HG02973 (cell line): ENCODE measurements around the gene PAX9.

Experiments used
- ATAC-seq: cut with Tn5 transposase; IDR thresholded peaks from one replicate; pipeline ENCODE4 v1.9.1; 2021; ENCODE audit warnings: moderate library complexity; ENCODE audit not compliant: unreplicated experiment

Gene PAX9

DNA sequence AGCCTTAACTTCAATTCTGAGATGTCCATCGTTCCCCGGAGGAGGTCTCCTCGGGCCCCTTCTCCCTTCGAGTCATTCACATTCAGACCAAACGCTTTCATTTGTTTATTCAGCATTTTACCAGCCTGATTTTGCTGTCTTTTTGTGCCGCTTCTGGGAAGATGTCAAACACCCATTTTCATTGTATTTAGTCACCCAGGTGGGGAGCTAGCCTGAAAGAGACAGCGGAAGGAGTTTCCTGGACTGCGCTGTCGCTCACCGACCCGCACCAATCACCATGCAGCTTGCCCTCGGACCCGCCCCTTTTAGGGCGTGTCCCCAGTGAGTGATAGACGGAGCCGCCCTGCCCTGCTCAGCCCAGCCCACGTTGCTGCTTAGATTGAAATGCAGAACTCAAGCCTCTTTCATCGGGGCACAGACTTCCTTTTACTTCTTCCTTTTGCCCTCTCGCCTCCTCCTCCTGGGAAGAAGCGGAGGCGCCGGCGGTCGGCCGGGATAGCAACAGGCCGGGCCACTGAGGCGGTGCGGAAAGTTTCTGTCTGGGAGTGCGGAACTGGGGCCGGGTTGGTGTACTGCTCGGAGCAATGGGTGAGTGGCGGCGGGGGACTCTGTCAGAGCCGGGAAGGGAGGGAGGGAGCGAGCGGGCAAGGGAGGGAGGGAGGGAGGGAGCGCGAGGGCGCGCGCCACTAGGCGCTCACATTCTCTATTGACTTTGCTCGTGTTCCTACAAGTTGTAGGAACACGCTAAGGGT is at the start of gene PAX9:
PAX9 (plus strand) TSS at position 355 of the 752 bp plus-strand sequence; CDS start at position 585, 230 bp downstream.
- ATAC-seq: peak; percentile 88

DNA sequence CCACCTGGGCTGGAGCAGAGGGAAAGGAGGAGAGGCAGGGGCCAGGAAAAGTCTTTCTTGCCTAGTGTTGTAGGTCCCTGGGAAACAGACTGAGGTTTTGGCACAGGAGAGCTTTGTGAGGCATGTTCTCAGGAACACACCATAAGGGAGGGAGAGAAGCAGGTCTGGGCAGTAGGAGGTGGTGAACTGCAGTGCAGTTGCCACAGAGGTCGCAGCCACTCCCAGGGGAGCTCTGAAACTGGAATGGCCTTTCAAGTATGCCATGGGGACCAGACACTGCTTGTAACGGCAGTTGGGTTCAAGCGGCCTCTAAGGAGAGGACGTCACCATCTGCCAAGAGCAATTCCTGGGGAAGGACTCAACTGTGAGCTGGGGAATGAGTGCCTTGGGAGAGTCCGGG is 43.8 kb upstream of the PAX9 start:
- ATAC-seq: no peak

DNA sequence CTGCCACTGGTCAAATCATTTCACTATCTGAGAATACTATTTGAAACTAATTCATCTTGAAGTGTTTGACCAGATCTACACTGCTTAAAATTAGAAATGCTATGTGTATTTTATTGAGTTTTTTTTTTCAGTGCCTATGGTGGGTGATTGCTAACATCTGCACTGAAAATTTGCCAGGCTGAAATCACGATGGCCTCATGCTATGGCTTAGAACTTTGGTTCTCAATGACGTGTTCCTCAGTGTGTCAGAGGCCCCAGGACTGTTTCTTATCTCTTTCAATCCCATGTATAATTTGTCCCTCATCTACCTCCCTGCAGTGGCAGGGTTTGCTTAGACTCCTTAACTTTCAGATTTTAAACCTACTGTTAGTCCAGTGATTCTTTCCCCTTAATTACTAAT is 43.0 kb upstream of the PAX9 start:
- no peak for ATAC-seq

DNA sequence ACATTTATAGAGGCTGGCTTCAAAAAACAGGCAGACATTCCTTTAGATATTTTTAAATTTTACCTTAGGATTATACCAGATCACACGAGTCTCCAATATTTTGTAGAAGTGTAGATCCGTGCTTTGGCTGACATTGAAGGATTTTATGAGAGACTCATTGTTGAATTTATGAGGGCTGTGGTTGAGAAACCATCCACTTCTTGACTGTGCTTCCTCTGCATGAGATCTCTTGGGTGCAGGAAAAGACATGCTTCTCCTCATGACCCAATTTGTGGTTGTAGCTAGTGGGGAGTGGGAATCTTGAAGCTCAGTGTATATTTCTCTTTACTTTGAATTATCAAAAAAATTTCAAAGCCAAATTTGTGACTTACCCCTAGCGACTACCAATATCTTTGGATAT is 42.5 kb upstream of the PAX9 start:
- ATAC-seq: no peak

DNA sequence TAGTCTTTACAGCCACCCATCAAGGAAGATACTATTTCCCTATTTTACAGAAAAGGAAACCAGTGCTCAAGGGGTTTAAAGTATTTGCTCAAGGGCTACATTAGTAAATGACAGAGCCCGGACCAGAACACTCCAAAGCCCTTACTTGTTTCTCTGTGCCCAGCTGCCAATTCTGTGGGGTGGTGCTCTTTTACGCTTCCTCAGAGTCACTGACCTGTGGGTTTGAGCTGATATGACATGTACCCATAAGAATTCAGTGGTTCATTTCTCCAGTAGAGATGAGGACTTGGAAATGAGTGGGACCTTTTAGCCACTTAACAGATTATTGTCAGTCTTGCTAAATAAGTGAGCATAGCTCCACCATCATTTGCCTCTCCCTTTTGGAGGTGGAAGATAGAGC is 41.8 kb upstream of the PAX9 start:
- no peak for ATAC-seq

DNA sequence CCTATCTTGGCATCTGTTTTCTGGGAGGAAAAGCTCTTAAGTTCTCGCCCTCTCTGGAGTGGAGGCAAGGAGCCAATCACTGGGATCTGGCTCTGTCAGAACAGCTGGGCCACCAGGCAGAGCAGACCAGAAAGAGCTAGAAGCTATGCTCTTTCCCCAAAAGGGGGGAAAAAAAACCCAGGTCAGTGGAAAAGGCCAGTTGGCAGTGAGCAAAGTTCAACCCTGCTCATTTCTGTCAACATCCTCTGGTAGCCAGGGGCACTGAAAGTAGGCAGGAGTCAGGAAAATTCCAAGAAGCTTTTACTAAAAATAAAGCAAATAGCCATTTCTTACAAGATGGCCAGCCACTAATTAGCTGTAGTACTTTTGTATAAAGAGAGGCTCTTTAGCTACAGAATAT is 36.6 kb upstream of the PAX9 start:
- no peak for ATAC-seq

DNA sequence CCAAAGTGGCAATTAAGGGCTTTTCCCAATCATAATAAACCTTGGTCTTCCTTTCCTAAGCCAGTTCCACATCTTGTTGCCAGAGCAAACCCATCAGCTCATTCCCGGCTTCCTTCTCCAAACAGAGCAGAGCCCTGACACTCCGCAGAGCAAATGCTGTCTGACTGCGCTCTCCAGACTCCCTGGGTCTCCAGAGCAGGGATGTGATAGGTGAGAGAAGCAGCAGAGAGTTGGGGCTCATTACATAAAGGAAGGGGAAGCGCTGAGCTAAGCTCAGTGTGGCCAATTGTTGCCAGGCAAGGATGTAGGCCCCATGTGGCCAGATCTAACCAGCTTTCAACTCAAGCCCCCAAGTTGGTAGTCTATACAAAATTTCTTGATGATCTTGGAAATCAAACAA is 36.2 kb upstream of the PAX9 start:
- no peak for ATAC-seq

DNA sequence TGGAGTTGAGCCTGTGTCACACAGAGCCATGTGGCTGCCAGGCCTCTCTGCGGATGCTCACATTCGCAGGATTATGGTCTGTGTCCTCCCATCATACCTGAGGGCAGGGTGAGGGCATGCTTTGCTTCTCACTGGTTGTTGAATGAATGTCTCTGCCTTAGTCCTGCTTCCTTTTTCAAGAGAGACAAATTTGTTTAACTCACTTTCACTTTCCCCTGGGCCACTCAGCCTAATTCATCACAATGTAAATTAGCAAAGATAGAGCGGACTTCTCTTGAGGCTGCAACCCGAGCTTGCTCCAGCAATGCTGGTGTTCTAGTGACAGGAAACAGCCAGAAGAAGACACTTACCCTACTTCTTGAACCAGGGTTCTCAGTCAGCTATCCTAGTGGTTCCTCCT is 35.5 kb upstream of the PAX9 start:
- no peak for ATAC-seq

DNA sequence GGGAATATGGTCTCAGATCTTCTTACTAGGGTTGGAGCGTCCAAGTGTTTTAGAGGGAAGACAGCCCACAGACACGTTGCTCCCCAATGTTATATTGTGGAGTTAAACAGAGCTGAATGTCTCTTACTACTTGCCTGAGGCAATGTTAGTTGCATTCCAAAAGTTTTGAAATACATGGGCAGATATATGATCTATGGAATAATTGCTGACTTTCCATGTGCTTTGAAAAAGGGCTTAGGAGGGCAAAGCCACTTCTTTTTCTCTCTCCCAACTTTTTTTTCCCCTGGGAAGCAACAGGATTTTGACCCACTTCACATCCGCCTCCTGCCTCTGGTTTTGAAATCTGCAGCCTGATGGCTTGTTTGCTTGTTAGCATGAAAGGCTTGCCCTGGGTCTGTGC is 33.7 kb upstream of the PAX9 start:
- no peak for ATAC-seq

DNA sequence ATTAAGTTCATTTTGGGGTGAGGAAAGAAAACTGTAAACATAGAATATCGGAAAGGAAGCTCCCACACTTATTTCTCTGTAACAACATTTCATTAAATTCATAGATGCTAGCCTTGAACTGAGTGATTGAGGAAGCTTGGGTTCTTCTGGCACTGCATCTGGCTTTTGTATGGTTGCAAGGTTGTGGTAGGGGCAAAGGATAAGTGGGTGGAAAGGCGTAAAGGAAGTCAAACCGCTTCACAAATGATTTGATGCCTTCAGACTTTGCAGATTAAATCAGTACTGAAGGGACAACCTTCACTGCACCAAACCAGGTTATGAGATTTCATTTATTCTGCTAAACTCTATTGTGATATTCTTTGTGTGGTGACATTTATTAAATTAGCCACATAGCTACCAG is 28.1 kb upstream of the PAX9 start:
- no peak for ATAC-seq

DNA sequence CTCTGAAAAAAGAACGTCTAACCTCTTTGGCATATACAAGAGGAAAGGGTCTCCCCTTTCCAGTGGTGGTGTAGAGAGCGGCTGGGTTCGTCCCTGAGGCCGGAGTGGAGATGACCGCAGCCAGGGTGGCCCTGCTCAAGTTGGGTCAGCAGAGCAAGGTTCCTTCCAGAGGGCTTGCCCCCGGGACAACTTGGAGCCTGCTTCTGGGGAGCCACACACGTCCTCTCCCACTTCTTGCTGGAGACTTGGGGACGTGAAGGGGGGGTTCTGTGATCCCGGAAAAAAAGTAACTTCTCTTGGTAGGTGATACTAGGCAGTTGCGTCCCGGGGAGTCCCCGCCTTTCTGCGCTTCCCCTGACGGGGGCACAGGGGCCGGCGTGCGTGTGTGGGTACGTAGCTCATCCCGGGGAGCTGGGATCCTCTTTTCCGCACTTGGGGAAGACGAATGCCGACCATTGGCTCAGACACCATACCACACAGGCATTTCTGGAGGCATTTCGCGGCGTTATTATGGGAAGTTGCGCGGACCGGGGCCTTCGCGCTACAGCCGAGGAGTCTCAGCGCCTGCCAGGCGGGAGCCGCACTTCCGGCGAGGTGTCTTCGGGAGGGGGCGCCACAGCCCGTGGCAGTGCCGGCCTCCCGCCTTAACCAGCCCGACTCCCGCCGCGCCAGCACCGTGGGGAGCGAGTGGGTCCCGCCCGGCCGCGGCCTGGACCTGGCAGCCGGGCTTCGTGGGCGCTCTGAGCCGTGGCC is 14.8 kb upstream of the PAX9 start:
- ATAC-seq: no peak

DNA sequence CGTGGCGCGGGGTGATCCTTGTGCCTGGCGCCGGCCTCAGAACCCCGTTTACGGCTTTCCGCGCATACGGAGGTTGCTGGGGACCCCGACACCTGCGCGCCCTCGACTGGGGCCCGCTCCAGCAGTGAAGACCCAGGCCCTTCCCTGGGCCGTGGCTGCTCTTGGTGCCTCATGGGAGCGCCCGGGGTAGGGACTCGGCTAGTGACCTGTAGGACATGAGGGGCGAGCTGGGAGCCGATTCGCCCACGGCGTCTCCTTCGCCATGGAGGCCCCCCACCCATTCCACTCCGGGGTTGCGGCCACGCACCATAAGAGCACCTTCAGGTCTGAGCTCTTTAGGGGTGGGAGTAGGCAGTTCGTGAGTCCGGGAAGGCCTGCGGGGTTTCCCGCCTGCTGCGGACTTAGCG is 14.2 kb upstream of the PAX9 start:
- ATAC-seq: no peak

DNA sequence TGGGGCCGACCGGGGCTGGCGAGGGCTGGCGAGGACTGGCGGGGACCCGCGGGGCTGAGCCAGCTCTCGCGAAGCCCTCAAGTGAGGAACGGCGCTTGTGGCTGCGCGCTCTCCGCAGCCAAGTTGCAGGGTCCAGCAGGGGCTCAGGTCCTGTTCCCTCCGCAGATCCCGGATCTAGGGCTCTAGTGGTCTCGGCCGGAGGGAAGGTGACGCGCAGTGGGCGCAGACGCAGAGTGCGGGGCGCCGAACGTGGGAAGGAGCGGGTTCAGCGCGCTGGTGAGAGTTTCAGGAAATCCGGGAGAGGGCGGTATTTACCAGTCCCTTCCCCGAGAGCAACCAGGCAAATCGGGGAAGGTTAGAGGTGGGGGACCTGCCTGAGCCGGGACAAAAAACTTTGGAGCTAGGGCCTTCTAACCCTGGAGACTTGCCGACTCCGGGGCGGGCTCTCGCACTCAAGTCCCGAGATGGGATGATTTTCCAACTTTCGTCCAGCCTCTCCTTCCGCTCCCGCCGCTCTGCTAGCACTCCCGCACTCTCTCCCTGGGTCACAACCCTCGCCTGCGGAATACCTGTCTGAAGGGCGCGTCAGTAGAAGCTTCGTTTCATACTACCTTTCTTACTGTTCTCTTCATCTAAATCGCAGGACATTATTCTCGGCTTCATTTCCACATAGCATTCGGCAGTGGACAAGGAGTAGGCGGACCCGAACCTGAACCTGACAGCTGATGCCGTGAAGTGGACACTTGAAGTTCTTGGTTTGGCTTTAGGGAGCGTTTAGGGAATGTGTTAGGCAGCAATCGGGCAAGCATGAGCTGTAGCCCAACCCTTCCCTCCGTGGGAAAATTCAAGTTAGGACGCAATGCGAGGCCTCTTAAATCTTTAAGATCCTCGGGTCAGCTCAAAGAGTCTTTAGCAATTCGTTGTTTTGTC is 13.6 kb upstream of the PAX9 start:
- no peak for ATAC-seq

DNA sequence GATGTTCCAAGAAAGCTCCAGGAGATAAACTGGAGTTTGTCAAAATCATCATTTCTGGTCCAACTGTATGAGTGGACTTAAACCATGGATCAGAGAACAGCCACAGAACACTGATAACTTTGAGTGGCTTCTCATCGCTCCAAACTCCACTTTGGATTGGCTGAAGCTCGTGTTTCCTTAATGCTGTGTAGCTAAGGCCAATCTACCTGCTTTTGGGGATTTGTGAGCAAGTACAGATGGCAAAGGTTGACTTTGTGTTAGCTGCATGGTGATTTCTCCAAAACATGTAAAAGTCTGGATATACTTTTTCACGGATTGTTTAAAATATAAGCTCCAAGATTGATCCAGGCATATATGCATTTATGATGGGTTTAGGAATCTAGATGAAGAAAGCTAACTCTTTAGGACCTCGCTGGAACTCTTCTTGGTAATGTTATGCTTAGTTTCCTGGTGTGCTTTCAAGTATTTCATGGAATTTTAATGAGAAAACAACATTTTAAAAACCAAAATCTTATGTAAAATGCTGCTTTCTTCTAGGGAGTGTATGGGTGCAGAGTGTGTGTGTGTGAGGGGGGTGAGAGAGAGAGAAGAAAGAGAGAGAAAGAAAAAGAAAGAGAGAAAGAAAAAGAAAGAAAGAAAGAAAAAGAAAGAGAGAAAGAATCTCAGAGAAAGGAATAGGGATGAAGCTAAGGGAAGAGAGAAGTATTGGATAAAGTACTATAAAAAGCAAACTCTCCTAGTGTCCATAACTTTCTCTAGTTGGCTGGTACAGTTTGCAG is 11.6 kb upstream of the PAX9 start:
- no peak for ATAC-seq

DNA sequence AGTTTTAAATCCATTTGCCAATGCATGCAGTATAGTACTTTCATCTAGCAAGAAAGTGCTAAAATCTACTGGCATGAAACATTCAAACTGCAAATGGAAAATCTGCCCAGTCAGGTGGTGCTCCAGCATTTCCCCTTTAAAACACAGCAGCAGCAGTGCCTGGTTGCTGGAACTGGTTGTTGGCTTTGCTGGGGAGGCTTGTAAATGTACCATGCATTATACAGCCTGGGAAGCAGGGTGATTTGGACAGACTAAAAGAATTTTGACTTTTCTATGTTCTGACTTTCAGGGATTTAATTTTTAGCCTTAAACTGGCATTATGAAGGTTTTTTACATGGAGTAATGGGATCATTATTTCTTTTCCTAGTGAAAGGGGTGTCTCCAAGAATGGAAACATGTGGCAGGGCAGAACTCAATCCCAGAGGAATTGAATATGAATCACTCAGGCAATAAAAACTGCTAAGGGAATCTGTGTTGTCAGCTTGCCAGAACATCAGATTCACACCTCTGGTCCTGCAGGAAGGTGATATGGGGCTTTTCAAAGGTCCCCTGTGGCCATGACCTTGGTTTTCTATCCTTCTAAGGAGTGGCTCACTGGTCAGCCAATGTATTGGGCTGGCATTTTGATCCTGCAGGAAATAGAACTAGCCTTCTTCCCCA is 9.0 kb upstream of the PAX9 start:
- ATAC-seq: no peak

DNA sequence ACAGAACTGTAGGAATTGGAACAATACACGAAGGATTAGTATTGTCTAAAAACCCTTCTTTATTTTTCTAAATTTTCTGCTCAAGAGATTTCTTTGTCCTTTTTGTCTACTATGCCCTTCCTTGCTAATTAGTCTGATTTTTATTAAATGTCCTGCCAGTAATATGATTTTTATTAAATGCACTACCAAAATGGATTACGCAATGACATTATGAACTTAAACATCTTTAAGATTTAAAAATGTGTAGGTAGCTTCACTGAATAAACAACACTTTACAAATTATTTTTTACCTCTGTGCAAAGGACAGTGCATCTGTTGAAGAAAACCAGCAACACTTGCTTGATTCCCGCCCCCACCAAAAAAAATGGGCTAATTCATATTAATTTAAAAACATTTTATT is 8.2 kb upstream of the PAX9 start:
- ATAC-seq: no peak

DNA sequence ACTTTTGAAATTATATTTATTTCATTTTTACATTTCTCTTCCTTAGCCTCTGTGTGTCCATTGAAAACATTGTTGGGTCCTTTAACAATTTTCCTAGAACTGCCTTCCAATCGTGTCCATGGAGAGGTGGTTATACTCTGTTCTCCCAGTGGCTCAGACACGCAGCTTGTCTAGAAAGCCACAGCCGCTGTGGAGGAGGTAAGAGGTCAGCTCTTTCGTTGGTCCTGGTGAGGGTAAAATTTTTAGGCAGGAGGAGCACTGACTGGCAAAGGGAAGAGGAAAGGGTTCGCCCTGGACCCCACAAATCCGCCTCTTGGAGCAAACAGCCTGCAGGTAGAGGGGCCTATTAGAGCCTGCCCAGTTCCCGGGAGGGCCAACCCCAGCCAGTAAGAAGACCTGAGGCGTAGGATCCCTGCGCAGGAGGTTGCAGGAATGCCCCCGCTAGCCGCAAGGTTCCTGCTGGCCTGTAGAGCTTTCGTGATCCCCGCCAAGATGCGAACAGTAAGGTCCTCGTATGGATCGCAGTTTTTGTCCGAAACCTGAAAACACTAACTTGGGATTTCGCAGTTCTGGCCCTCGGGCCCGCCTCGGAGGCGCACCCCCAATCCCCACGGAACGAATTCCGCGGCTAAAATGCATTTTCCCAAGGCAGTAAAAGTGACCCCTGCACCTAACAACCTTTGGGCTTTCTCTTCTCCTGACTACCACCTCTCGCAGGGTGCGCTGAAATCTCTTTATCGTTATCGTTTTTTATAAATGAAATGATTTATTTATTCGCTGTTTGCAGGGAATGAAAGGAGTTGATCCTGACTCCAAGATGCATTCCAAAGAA is 7.5 kb upstream of the PAX9 start:
- no peak for ATAC-seq

DNA sequence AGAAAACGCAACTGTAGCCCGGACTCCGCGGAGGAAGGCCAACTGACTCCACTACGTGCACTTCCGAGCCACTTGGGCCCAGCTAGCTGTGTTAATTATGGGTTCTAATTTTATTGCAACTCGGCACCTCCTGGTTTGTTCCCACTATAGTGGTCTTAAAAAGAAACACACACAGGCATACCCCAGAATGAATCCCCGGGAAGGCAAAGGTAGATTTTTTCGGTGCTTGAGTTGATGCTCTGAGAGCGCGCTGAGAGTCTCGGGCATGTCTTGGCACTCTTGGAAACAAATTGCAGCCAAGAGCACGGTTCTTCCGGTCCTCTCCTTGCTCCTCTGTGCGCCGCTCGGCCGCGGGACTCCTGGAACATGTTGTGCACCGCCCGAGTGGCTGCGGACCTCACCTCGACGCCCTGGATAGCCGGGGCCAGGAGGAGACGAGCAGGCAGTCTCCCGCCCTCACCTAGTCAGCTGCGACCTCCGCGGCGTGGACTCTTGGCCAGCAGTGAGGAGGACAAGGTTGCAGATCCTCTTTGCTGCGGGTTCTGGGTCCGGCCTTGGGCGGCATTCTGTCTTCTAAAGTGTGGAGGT is 6.8 kb upstream of the PAX9 start:
- no peak for ATAC-seq

DNA sequence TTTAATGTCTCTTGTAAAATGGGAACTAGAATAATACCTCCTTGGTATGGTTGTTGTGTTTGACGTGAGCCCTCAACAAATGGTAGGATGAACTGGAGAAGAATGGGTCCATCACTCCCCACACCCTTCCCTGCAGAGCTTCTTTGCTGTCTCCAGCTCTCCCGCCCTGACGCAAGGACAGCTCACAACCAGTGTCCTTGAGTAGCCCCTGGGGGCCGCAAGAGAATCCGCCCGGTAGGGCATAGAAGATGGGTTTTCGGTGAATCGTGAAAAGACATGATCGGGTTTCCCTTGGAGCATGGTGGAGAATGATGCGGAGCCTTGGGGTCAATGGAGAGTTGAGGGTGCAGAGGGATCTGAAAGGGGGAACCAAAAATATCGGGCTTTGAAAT is 6.1 kb upstream of the PAX9 start:
- no peak for ATAC-seq
